ENCODE results near the gene NEK3. TPM values are rescaled to one million over a fixed set of nuclear protein-coding genes. Genes with fewer than 3 reads are reported as not detected.
"Not testable (repeated sequence)": the region's sequence is repeated elsewhere in the genome, so short reads cannot be mapped to it uniquely, and the experiment has no call there.

The NEK3 gene
- total RNA-seq, 2 experiments from 2014 or later: 18.2 to 32.2 TPM

- no peak overlapping the region for H3K4me2 ChIP-seq (ENCODE audit: low read length)
- no peak for TF ChIP-seq CTCF (conservative IDR thresholded peaks at IDR 0.05; ENCODE audit: low read length)
- CTCF ChIA-PET (ENCODE audit: unreplicated experiment): no interaction called here
- no peaks in the 10 kb centered on the region for H4K20me1 ChIP-seq (ENCODE audit: insufficient read depth, low read length)
- H3K9me2 ChIP-seq (ENCODE audit: insufficient read depth, low read length): no peaks in the 10 kb centered on the region
- no peaks in the 10 kb centered on the region for H3K79me2 ChIP-seq (ENCODE audit: insufficient read depth, low read depth, low read length)
- H3K4me1 ChIP-seq (ENCODE audit: insufficient read depth, low read length, poor library complexity, severe bottlenecking): no peaks in the 10 kb centered on the region
- BruUV-seq (replicated peaks): no TSS peak
- no peak for DNase-seq (ENCODE audit: low spot score)
- H3K27ac ChIP-seq (ENCODE audit: low read depth, low read length, poor library complexity, severe bottlenecking): no peak overlapping the region
- no peaks in the 10 kb centered on the region for H3K9me3 ChIP-seq (ENCODE audit: low read length)
- POLR2A ChIA-PET: interaction anchor here (0.7 to 1.2 kb wide), 5 partner anchors 10 to 942 kb away, joined by 3 to 4 read pairs (median 3); no protein-coding TSS in a partner anchor
- peaks cover 82% of the 10 kb centered on the region for H3K36me3 ChIP-seq (ENCODE audit: insufficient read depth, low read length)
- no peak overlapping the region for H2AFZ ChIP-seq (ENCODE audit: low read length)
- no peak overlapping the region for H3K4me3 ChIP-seq (ENCODE audit: low read depth, low read length, poor library complexity, severe bottlenecking)
- intact Hi-C loops (cut with micrococcal nuclease; ENCODE audit: unreplicated experiment): no loop called here
Observed at GRCh38 chr13:52169839-52170238, 10.4 kb upstream of the NEK3 start.

GRCh38 chr13:52165411-52165810, 6.0 kb upstream of the NEK3 start:
- TF ChIP-seq CTCF (conservative IDR thresholded peaks at IDR 0.05; ENCODE audit: low read length) (no peak), EZH2phosphoT487 (IDR thresholded peaks at IDR 0.05; ENCODE audit: borderline replicate concordance, low read depth, low read length) (no peak)
- intact Hi-C loops (cut with micrococcal nuclease; ENCODE audit: unreplicated experiment): no loop called here
- BruUV-seq (replicated peaks): no TSS peak
- Histone ChIP-seq H3K27ac (ENCODE audit: low read depth, low read length, poor library complexity, severe bottlenecking) (no peak overlapping the region), H3K9me3 (ENCODE audit: low read length) (no peaks in the 10 kb centered on the region), H3K79me2 (ENCODE audit: insufficient read depth, low read depth, low read length) (no peaks in the 10 kb centered on the region), H3K4me1 (ENCODE audit: insufficient read depth, low read length, poor library complexity, severe bottlenecking) (no peaks in the 10 kb centered on the region), H3K36me3 (ENCODE audit: insufficient read depth, low read length) (peaks cover 38% of the 10 kb centered on the region), H3K4me3 (ENCODE audit: low read depth, low read length, poor library complexity, severe bottlenecking) (no peak overlapping the region), H3K9me2 (ENCODE audit: insufficient read depth, low read length) (no peaks in the 10 kb centered on the region), H3K4me2 (ENCODE audit: low read length) (no peak overlapping the region), H2AFZ (ENCODE audit: low read length) (no peak overlapping the region), H4K20me1 (ENCODE audit: insufficient read depth, low read length) (no peaks in the 10 kb centered on the region)
- DNase-seq (ENCODE audit: low spot score): no peak
- POLR2A ChIA-PET: interaction anchor here (1.1 kb wide), 1 partner anchor 9 kb away, joined by 8 read pairs; no protein-coding TSS in a partner anchor
- CTCF ChIA-PET (ENCODE audit: unreplicated experiment): no interaction called here

- no TSS peak for BruUV-seq (replicated peaks)
- H3K9me3 ChIP-seq (ENCODE audit: low read length): no peaks in the 10 kb centered on the region
- H3K36me3 ChIP-seq (ENCODE audit: insufficient read depth, low read length): peaks cover 35% of the 10 kb centered on the region
- intact Hi-C loops (cut with micrococcal nuclease; ENCODE audit: unreplicated experiment): no loop called here
- H3K27ac ChIP-seq (ENCODE audit: low read depth, low read length, poor library complexity, severe bottlenecking): no peak overlapping the region
- ChIA-PET POLR2A (interaction anchor here (1.1 kb wide), 1 partner anchor 9 kb away, joined by 8 read pairs; no protein-coding TSS in a partner anchor), CTCF (ENCODE audit: unreplicated experiment) (no interaction called here)
- DNase-seq (ENCODE audit: low spot score): no peak
- no peaks in the 10 kb centered on the region for H3K79me2 ChIP-seq (ENCODE audit: insufficient read depth, low read depth, low read length)
- H4K20me1 ChIP-seq (ENCODE audit: insufficient read depth, low read length): no peaks in the 10 kb centered on the region
- no peak overlapping the region for H3K4me2 ChIP-seq (ENCODE audit: low read length)
- TF ChIP-seq EZH2phosphoT487 (IDR thresholded peaks at IDR 0.05; ENCODE audit: borderline replicate concordance, low read depth, low read length): no peak
- TF ChIP-seq CTCF (conservative IDR thresholded peaks at IDR 0.05; ENCODE audit: low read length): no peak
- H2AFZ ChIP-seq (ENCODE audit: low read length): no peak overlapping the region
- no peaks in the 10 kb centered on the region for H3K9me2 ChIP-seq (ENCODE audit: insufficient read depth, low read length)
- no peak overlapping the region for H3K4me3 ChIP-seq (ENCODE audit: low read depth, low read length, poor library complexity, severe bottlenecking)
- peaks cover 1% of the 10 kb centered on the region for H3K4me1 ChIP-seq (ENCODE audit: insufficient read depth, low read length, poor library complexity, severe bottlenecking)
Observed at GRCh38 chr13:52164989-52165388, 5.6 kb upstream of the NEK3 start.

- H2AFZ ChIP-seq (ENCODE audit: low read length); H3K4me2 ChIP-seq (ENCODE audit: low read length); H3K79me2 ChIP-seq (ENCODE audit: insufficient read depth, low read depth, low read length); BruUV-seq (replicated peaks); H3K9me2 ChIP-seq (ENCODE audit: insufficient read depth, low read length); intact Hi-C loops (cut with micrococcal nuclease; ENCODE audit: unreplicated experiment); H3K4me3 ChIP-seq (ENCODE audit: low read depth, low read length, poor library complexity, severe bottlenecking); H3K9me3 ChIP-seq (ENCODE audit: low read length); H3K27ac ChIP-seq (ENCODE audit: low read depth, low read length, poor library complexity, severe bottlenecking); DNase-seq (ENCODE audit: low spot score); H3K4me1 ChIP-seq (ENCODE audit: insufficient read depth, low read length, poor library complexity, severe bottlenecking); H4K20me1 ChIP-seq (ENCODE audit: insufficient read depth, low read length); CTCF ChIA-PET (ENCODE audit: unreplicated experiment); POLR2A ChIA-PET: not testable (repeated sequence)
- H3K36me3 ChIP-seq (ENCODE audit: insufficient read depth, low read length): peaks cover 25% of the 10 kb centered on the region
Observed at GRCh38 chr13:52163878-52164277, 4.5 kb upstream of the NEK3 start.
